ENCODE results near the gene CRB2. TPM values are rescaled to one million over a fixed set of nuclear protein-coding genes. Genes with fewer than 3 reads are reported as not detected.
"Not testable (repeated sequence)": the region's sequence is repeated elsewhere in the genome, so short reads cannot be mapped to it uniquely, and the experiment has no call there.

CRB2 gene
- total RNA-seq, 1 experiment from 2014 or later, result 0.07 TPM

DNA sequence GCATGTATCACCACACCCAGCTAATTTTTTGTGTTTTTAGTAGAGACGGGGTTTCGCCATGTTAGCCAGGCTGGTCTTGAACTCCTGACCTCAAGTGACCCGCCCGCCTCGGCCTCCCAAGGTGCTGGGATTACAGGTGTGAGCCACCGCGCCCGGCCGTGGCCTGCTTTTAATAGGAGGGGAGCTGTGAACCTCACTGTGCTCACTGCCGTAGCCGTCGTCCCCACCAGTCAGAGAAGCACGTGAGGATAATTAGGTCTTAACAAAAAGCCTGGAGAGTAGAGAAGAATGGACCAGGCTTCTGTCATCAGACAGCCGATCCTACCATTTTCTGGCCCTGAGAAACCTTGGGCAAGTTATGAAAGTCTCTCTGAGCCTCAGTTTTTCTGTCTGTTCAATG is 42.9 kb downstream of the CRB2 start:
- RAD21 ChIA-PET (ENCODE audit: low non-redundant PET in 1 of 2, low total read pairs in 2 of 2, uncharacterized antibody in 2 of 2, unreplicated experiment in 2 of 2); H3K9me2 ChIP-seq (ENCODE audit: insufficient read depth); BruUV-seq (replicated peaks); H3K4me3 ChIP-seq (replicated peaks in 1 of 2; ENCODE audit: low read depth in 1 of 2, low read length in 2 of 2); DNase-seq (ENCODE audit: low read depth, low spot score); H3K9ac ChIP-seq (ENCODE audit: low read length); H3K4me1 ChIP-seq (ENCODE audit: control insufficient read depth in 1 of 2, insufficient read depth in 2 of 2, low read length in 2 of 2); POLR2A ChIA-PET; H3K9me3 ChIP-seq (ENCODE audit: control insufficient read depth in 1 of 2, insufficient read depth in 1 of 2, low read depth in 1 of 2, low read length in 2 of 2); intact Hi-C loops (cut with micrococcal nuclease); H2AFZ ChIP-seq (ENCODE audit: low read depth, low read length, poor library complexity, severe bottlenecking); H4K20me1 ChIP-seq (ENCODE audit: insufficient read depth); ATAC-seq; H3K27me3 ChIP-seq (ENCODE audit: insufficient read depth, low read length); H3K4me2 ChIP-seq (ENCODE audit: low read length); H3K36me3 ChIP-seq (ENCODE audit: control insufficient read depth in 1 of 2, insufficient read depth in 2 of 2, low read length in 2 of 2); H3K79me2 ChIP-seq (ENCODE audit: insufficient read depth, low read length); H3K27ac ChIP-seq (ENCODE audit: low read depth, low read length): not testable (repeated sequence)
- CTCF ChIA-PET, result interaction anchor here (1.0 to 2.0 kb wide), 3 partner anchors 11 to 642 kb away, joined by 4 to 7 read pairs (median 5); no protein-coding TSS in a partner anchor

DNA sequence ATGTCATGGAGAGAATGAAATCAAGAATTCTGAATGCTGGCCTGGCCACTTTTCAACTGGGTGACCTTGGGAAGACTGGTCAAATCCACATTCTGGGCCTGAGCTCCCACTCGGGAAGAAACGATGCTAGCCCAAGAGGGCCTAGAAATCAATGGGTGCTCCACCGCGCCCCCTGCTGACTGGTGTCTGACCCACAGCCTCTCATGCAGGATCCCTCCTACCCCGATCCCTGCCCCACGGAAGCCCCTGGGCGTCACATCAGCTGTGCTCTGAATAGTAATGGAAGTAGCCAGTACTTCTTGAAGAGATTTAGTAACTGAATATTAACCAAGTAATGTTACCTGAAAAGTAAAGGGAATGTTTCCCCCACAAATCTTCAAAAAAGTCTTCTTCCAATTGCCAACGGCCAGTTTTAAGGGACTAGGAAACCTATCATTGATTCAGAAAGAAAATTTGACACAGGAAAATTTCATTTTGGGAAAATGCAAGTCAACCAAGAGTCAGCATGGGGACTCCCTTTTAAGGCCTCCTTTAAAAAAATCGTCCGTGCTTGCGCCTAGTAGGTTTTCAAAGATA is 43.9 kb downstream of the CRB2 start:
- Histone ChIP-seq H3K4me3 (replicated peaks in 1 of 2; ENCODE audit: low read depth in 1 of 2, low read length in 2 of 2) (no peak overlapping the region), H3K27me3 (ENCODE audit: insufficient read depth, low read length) (no peaks in the 10 kb centered on the region), H3K4me1 (ENCODE audit: control insufficient read depth in 1 of 2, insufficient read depth in 2 of 2, low read length in 2 of 2) (no peaks in the 10 kb centered on the region), H3K27ac (ENCODE audit: low read depth, low read length) (no peak overlapping the region), H3K9me3 (ENCODE audit: control insufficient read depth in 1 of 2, insufficient read depth in 1 of 2, low read depth in 1 of 2, low read length in 2 of 2) (no peaks in the 10 kb centered on the region), H3K79me2 (ENCODE audit: insufficient read depth, low read length) (no peaks in the 10 kb centered on the region), H3K36me3 (ENCODE audit: control insufficient read depth in 1 of 2, insufficient read depth in 2 of 2, low read length in 2 of 2) (no peaks in the 10 kb centered on the region), H4K20me1 (ENCODE audit: insufficient read depth) (no peaks in the 10 kb centered on the region), H2AFZ (ENCODE audit: low read depth, low read length, poor library complexity, severe bottlenecking) (no peak overlapping the region), H3K9ac (ENCODE audit: low read length) (no peak overlapping the region), H3K4me2 (ENCODE audit: low read length) (no peak overlapping the region), H3K9me2 (ENCODE audit: insufficient read depth) (no peaks in the 10 kb centered on the region)
- BruUV-seq (replicated peaks), result no TSS peak
- POLR2A ChIA-PET, result no interaction called here
- RAD21 ChIA-PET (ENCODE audit: low non-redundant PET in 1 of 2, low total read pairs in 2 of 2, uncharacterized antibody in 2 of 2, unreplicated experiment in 2 of 2), result no interaction called here
- DNase-seq (ENCODE audit: low read depth, low spot score) (no peak), ATAC-seq (peak; percentile 85)
- CTCF ChIA-PET, result interaction anchor here (0.6 to 2.0 kb wide), 4 partner anchors 12 to 641 kb away, joined by 3 to 7 read pairs (median 4); no protein-coding TSS in a partner anchor
- intact Hi-C loops (cut with micrococcal nuclease), result loop anchor here (5.0 kb wide), 1 partner anchor 722 kb away; no protein-coding TSS in a partner anchor
- TF ChIP-seq CEBPB (IDR thresholded peaks at IDR 0.05; ENCODE audit: low read depth), result no peak
- TF ChIP-seq TCF7L2 (IDR thresholded peaks at IDR 0.05; ENCODE audit: borderline replicate concordance, extremely low read depth, insufficient read depth, insufficient read length), result no peak
- TF ChIP-seq, protein P1, sequence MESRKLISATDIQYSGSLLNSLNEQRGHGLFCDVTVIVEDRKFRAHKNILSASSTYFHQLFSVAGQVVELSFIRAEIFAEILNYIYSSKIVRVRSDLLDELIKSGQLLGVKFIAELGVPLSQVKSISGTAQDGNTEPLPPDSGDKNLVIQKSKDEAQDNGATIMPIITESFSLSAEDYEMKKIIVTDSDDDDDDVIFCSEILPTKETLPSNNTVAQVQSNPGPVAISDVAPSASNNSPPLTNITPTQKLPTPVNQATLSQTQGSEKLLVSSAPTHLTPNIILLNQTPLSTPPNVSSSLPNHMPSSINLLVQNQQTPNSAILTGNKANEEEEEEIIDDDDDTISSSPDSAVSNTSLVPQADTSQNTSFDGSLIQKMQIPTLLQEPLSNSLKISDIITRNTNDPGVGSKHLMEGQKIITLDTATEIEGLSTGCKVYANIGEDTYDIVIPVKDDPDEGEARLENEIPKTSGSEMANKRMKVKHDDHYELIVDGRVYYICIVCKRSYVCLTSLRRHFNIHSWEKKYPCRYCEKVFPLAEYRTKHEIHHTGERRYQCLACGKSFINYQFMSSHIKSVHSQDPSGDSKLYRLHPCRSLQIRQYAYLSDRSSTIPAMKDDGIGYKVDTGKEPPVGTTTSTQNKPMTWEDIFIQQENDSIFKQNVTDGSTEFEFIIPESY (IDR thresholded peaks at IDR 0.05; ENCODE audit: extremely low read depth, insufficient replicate concordance, low read length), result no peak
- TF ChIP-seq SRF (IDR thresholded peaks at IDR 0.05; ENCODE audit: low read depth), result no peak
- TF ChIP-seq, protein P2, sequence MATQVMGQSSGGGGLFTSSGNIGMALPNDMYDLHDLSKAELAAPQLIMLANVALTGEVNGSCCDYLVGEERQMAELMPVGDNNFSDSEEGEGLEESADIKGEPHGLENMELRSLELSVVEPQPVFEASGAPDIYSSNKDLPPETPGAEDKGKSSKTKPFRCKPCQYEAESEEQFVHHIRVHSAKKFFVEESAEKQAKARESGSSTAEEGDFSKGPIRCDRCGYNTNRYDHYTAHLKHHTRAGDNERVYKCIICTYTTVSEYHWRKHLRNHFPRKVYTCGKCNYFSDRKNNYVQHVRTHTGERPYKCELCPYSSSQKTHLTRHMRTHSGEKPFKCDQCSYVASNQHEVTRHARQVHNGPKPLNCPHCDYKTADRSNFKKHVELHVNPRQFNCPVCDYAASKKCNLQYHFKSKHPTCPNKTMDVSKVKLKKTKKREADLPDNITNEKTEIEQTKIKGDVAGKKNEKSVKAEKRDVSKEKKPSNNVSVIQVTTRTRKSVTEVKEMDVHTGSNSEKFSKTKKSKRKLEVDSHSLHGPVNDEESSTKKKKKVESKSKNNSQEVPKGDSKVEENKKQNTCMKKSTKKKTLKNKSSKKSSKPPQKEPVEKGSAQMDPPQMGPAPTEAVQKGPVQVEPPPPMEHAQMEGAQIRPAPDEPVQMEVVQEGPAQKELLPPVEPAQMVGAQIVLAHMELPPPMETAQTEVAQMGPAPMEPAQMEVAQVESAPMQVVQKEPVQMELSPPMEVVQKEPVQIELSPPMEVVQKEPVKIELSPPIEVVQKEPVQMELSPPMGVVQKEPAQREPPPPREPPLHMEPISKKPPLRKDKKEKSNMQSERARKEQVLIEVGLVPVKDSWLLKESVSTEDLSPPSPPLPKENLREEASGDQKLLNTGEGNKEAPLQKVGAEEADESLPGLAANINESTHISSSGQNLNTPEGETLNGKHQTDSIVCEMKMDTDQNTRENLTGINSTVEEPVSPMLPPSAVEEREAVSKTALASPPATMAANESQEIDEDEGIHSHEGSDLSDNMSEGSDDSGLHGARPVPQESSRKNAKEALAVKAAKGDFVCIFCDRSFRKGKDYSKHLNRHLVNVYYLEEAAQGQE (IDR thresholded peaks at IDR 0.05; ENCODE audit: low read depth), result no peak
- TF ChIP-seq POLR2A (IDR thresholded peaks at IDR 0.05; ENCODE audit: borderline replicate concordance, extremely low read depth, insufficient read depth, insufficient read length), result no peak
- TF ChIP-seq, protein P3, sequence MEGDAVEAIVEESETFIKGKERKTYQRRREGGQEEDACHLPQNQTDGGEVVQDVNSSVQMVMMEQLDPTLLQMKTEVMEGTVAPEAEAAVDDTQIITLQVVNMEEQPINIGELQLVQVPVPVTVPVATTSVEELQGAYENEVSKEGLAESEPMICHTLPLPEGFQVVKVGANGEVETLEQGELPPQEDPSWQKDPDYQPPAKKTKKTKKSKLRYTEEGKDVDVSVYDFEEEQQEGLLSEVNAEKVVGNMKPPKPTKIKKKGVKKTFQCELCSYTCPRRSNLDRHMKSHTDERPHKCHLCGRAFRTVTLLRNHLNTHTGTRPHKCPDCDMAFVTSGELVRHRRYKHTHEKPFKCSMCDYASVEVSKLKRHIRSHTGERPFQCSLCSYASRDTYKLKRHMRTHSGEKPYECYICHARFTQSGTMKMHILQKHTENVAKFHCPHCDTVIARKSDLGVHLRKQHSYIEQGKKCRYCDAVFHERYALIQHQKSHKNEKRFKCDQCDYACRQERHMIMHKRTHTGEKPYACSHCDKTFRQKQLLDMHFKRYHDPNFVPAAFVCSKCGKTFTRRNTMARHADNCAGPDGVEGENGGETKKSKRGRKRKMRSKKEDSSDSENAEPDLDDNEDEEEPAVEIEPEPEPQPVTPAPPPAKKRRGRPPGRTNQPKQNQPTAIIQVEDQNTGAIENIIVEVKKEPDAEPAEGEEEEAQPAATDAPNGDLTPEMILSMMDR (IDR thresholded peaks at IDR 0.05 in 2 of 3, conservative IDR thresholded peaks at IDR 0.05 in 1 of 3; ENCODE audit: borderline replicate concordance in 1 of 3, insufficient read depth in 1 of 3, low read depth in 2 of 3, low read length in 2 of 3), result peak in 2 of 3 experiments; percentile 75 to 76; a peak in 4 of 6 replicates
